ENCODE data around the gene ATP9B.

Gene ATP9B

GRCh38 chr18:79382681-79383387, 313.6 kb downstream of the ATP9B start:
- no peaks in the 10 kb centered on the region for H3K9me2 ChIP-seq (replicated peaks; ENCODE audit: low read depth, low read length)
- no peaks in the 10 kb centered on the region for H4K20me1 ChIP-seq (ENCODE audit: insufficient read depth, low read length, poor library complexity, severe bottlenecking)
- H3K9me3 ChIP-seq (ENCODE audit: insufficient read depth, low read depth, low read length): no peaks in the 10 kb centered on the region
- no peak overlapping the region for H3K4me2 ChIP-seq (ENCODE audit: low read depth, low read length, poor library complexity, severe bottlenecking)
- no peaks in the 10 kb centered on the region for H3K27me3 ChIP-seq (ENCODE audit: insufficient read depth, low read length, poor library complexity, severe bottlenecking)
- H3K36me3 ChIP-seq (ENCODE audit: insufficient read depth, low read length): peaks cover 5% of the 10 kb centered on the region; the same call in 1 of the 2 replicates
- H2AFZ ChIP-seq (ENCODE audit: low read length): no peak overlapping the region
- peaks cover 4% of the 10 kb centered on the region for H3K4me1 ChIP-seq (ENCODE audit: insufficient read depth, low read length, poor library complexity, severe bottlenecking)
- no peak for TF ChIP-seq CTCF (conservative IDR thresholded peaks at IDR 0.05; ENCODE audit: low read length)
- no peak for TF ChIP-seq EZH2phosphoT487 (IDR thresholded peaks at IDR 0.05; ENCODE audit: borderline replicate concordance)
- H3F3A ChIP-seq (ENCODE audit: low read depth): no peaks in the 10 kb centered on the region
- H3K4me3 ChIP-seq (ENCODE audit: low read length, poor library complexity, severe bottlenecking): no peak overlapping the region
- H3K79me2 ChIP-seq (ENCODE audit: insufficient read depth, low read length): no peaks in the 10 kb centered on the region
- no peak overlapping the region for H3K9ac ChIP-seq (ENCODE audit: low read depth, low read length, poor library complexity, severe bottlenecking)

GRCh38 chr18:79383388-79384056, 314.3 kb downstream of the ATP9B start:
- no peaks in the 10 kb centered on the region for H4K20me1 ChIP-seq (ENCODE audit: insufficient read depth, low read length, poor library complexity, severe bottlenecking)
- no peaks in the 10 kb centered on the region for H3K27me3 ChIP-seq (ENCODE audit: insufficient read depth, low read length, poor library complexity, severe bottlenecking)
- no peaks in the 10 kb centered on the region for H3K4me1 ChIP-seq (ENCODE audit: insufficient read depth, low read length, poor library complexity, severe bottlenecking)
- H3K36me3 ChIP-seq (ENCODE audit: insufficient read depth, low read length): no peaks in the 10 kb centered on the region
- H3K4me3 ChIP-seq (ENCODE audit: low read length, poor library complexity, severe bottlenecking): no peak overlapping the region
- H3K9me3 ChIP-seq (ENCODE audit: insufficient read depth, low read depth, low read length): no peaks in the 10 kb centered on the region
- TF ChIP-seq EZH2phosphoT487 (IDR thresholded peaks at IDR 0.05; ENCODE audit: borderline replicate concordance): no peak
- no peak for TF ChIP-seq CTCF (conservative IDR thresholded peaks at IDR 0.05; ENCODE audit: low read length)
- no peaks in the 10 kb centered on the region for H3K79me2 ChIP-seq (ENCODE audit: insufficient read depth, low read length)
- H3K9me2 ChIP-seq (replicated peaks; ENCODE audit: low read depth, low read length): no peaks in the 10 kb centered on the region
- H3K9ac ChIP-seq (ENCODE audit: low read depth, low read length, poor library complexity, severe bottlenecking): no peak overlapping the region
- H3F3A ChIP-seq (ENCODE audit: low read depth): no peaks in the 10 kb centered on the region
- H2AFZ ChIP-seq (ENCODE audit: low read length): no peak overlapping the region
- no peak overlapping the region for H3K4me2 ChIP-seq (ENCODE audit: low read depth, low read length, poor library complexity, severe bottlenecking)

DNA sequence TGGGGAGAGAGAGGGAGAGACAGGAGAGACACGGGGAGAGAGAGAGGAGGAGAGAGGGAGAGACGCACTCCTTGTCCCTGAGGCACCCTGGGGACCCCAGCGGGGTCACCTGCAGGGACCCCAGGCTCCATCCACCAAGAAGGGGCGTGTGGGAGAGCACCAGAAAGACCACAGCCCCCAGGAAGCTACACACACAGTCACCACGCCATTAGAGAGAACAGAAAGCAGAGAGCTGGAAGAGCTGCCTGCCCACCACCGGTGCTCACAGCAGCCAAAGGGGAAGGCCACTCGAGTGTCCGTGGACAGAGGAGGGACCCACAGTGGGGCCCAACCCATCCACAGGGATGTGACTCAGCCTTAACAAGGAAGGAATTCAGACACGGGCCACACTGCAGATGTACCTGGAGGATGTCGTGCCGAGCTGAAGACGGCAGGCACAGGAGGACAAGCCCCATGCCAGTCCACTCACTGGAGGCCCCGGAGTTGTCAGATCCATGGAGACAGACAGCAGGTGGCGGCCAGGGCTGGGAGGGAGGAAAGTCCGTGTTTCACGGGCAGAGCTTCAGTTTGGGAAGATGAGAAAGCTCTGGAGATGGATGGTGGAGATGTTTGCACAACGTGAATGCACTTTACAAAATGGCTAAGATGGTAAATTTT, 315.1 kb downstream of the ATP9B start:
- H3F3A ChIP-seq (ENCODE audit: low read depth): no peaks in the 10 kb centered on the region
- no peaks in the 10 kb centered on the region for H3K9me3 ChIP-seq (ENCODE audit: insufficient read depth, low read depth, low read length)
- no peaks in the 10 kb centered on the region for H3K36me3 ChIP-seq (ENCODE audit: insufficient read depth, low read length)
- H3K9ac ChIP-seq (ENCODE audit: low read depth, low read length, poor library complexity, severe bottlenecking): no peak overlapping the region
- H3K79me2 ChIP-seq (ENCODE audit: insufficient read depth, low read length): no peaks in the 10 kb centered on the region
- H2AFZ ChIP-seq (ENCODE audit: low read length): no peak overlapping the region
- no peaks in the 10 kb centered on the region for H3K4me1 ChIP-seq (ENCODE audit: insufficient read depth, low read length, poor library complexity, severe bottlenecking)
- H3K4me3 ChIP-seq (ENCODE audit: low read length, poor library complexity, severe bottlenecking): no peak overlapping the region
- no peaks in the 10 kb centered on the region for H4K20me1 ChIP-seq (ENCODE audit: insufficient read depth, low read length, poor library complexity, severe bottlenecking)
- no peak overlapping the region for H3K4me2 ChIP-seq (ENCODE audit: low read depth, low read length, poor library complexity, severe bottlenecking)
- H3K9me2 ChIP-seq (replicated peaks; ENCODE audit: low read depth, low read length): no peaks in the 10 kb centered on the region
- H3K27me3 ChIP-seq (ENCODE audit: insufficient read depth, low read length, poor library complexity, severe bottlenecking): no peaks in the 10 kb centered on the region
- TF ChIP-seq CTCF (conservative IDR thresholded peaks at IDR 0.05; ENCODE audit: low read length) (no peak), EZH2phosphoT487 (IDR thresholded peaks at IDR 0.05; ENCODE audit: borderline replicate concordance) (no peak)

All from Loucy (cell line).